ENCODE measurements around the gene ZNF783.
"Not testable (repeated sequence)": the region's sequence is repeated elsewhere in the genome, so short reads cannot be mapped to it uniquely, and the experiment has no call there.

ZNF783 gene

DNA sequence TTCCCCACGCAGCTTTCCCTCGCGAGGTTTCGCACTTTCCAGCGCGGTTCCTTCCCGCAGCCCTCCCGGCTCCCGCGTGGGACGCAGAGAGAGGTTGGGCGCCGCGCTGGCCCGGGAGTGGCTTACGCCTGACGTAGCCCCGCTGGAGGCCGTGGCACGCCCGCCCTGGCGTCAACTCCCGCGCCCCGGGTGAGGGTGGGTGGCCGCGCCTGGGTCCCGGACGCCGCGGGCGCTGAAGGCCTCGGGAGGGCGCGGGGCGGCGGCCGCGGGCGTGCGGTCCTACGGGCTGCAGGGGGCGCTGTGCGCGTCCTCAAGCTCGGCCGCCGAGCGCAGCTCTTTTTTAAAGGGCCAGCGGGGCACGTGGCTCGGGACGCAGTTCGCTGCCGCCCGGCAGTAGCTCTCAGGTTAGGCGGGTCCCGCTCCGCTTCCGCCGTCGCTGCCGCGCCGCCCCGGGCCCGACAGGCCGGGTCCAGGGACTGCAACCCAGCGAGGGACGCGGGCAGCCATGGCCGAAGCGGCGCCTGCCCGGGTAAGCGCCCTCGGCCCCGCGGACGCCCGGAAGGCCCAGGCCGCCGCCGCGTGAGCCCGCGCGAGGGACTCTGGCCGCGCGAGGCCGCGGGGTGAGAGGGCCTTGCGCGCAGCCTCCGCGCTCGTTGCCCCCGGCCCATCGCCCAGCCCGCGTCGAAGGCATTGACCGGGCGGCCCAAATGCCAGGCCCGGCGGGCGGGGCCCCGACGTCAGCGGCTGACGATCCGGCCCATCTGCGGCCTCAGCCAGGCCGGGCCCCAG, at the start of gene ZNF783:
Gene ZNF783, plus strand, starts transcription at position 368 of the 789 bp plus-strand sequence. Its CDS starts 138 bp downstream, at position 506.
- DNase-seq = peak; percentile 88

GRCh38 chr7:149214020-149214720, 47.8 kb upstream of the ZNF783 start:
- no peak for DNase-seq

DNA sequence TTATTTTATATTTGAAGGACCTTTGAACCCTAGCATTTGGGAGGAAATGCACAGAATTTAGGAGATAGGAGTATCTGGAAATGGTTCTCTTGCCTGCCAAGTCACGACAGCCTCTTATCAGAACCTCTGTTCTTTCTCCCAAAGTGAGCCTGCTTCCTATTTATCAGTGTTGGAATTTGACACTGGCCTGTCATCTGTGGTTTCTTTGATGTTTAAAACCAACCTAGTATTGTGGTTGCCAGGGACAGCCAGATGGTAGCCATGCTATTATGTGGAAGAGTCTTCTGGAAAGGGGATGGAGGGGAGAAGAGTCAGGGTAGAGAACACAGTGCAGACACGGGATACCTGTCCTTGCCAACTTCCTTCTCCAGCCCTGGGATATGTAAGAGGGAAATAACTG, 45.6 kb upstream of the ZNF783 start:
- no peak for DNase-seq

- DNase-seq = no peak
These were observed 44.4 kb upstream of the ZNF783 start for GRCh38 chr7:149217570-149217969.

DNA sequence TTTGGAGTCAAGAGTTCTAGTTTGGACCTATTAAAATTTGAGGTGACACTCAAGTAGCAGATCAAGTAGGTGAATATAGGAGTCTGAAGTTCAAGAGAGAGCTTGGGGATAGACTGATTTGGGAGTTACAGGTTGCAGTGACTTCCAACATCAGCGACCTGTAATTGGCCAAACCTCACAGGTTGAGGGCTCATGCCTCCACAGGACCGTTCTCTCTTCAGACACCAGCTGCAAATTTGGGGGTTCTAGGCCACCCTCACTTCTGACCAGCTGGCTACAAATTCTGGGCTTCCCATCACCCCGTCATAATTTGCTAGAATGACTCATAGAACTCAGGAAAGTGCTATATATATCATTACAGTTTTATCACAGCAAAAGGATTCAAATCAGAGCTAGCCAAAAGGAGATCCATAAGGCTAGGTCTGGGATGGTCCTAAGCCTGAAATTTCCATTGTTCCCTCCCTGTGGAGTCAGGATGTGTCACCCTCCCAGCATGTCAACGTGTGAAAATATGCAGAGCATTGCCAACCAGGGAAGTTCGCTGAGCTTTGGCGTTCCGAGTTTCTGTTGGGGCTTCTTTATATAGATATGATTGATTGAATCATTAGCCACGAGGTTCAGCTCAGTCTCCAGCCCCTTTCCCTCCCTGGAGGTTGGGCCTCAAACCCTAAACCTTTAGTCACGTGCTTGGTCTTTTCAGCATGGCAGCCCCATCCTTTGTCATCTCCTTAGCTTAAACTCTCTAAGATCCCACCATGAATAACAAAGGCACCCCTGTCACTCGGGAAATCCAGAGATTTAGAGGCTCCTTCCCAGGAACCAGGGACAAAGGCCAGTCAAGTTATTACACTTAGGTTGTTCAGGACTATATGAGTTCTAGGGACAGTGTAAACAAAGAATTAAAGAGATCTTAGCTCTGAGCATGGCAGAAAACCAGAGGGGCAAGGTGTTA, 43.3 kb upstream of the ZNF783 start:
- DNase-seq = no peak

DNA sequence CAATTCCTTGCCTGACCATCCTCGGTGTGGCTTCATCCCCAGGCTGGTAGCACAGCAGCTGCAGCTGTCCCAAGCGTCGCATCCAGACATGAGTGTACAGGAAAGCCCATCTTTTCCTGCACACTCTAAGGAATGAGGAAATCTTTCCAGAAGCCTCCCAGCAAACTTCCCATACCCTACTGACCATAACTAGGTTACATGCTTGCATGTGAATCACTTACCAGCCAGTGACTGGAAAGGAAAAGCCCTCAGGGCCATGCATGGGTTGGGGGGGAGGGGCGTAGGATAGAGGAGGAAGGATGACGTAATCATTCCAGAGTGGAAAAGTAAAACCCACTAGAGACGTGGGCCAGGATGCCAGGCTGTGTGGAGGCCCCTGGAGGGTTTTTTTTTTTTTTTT, 41.5 kb upstream of the ZNF783 start:
- no peak for DNase-seq

GRCh38 chr7:149223176-149223575, 38.8 kb upstream of the ZNF783 start:
- DNase-seq = no peak

DNA sequence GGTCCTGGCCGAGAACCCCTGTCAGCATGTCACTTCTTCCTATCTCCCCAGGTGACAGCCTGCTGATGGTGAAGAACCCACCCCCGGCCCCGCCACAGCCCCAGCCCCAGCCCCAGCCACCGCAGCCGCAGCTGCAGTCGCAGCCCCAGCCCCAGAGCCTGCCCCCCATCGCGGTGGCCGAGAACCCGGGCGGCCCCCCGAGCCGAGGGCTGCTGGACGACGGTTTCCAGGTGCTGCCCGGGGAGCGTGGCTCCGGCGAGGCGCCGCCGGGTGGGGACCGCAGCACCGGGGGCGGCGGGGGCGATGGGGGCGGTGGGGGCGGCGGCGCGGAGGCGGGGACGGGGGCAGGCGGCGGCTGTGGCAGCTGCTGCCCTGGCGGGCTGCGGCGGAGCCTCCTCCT, 38.2 kb upstream of the ZNF783 start:
- no peak for DNase-seq

- DNase-seq = no peak
These were observed 37.6 kb upstream of the ZNF783 start for GRCh38 chr7:149224352-149224751.

DNA sequence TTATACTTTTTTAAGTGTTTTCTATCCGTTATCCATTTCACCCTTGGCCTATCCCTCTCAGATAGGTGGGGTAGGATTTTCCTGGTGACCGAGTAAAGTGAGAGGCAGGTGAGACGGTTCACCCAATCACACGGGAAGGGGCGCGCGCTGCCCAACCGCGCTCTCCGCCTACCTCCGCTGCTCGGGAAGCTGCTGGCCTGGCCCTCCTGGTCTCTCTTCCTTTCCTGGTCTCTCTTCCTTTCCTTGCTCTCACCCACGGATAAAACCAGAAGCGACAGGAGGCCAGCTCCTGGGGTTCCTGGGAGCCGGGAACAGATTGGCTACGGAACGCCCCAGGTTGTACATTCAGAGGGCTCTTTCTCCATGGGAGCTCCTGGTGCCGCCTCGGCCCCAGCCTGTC, 36.9 kb upstream of the ZNF783 start:
- no peak for DNase-seq

DNA sequence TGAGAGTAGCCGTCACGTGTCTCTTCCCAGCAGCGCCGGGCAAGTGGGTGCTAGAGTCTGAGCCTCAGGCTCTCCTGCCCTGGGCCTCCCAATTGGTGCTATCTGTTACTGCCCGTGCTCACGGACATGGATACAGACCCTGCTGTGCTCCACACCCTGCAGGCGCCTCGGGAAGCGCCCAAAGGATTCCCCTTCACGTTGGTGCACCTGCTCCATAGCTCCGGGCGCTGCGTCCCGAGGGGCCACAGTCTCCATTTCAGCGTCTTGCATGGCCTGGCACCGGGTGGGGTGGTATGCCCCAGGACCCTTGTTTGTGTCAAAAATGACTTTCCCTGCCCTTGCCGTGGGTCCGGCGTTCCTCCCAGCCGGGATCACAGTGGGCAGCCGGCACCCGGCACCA, 36.3 kb upstream of the ZNF783 start:
- DNase-seq = no peak

GRCh38 chr7:149226366-149226765, 35.6 kb upstream of the ZNF783 start:
- not testable (repeated sequence) for DNase-seq

GRCh38 chr7:149226840-149227494, 35.0 kb upstream of the ZNF783 start:
- no peak for DNase-seq

DNA sequence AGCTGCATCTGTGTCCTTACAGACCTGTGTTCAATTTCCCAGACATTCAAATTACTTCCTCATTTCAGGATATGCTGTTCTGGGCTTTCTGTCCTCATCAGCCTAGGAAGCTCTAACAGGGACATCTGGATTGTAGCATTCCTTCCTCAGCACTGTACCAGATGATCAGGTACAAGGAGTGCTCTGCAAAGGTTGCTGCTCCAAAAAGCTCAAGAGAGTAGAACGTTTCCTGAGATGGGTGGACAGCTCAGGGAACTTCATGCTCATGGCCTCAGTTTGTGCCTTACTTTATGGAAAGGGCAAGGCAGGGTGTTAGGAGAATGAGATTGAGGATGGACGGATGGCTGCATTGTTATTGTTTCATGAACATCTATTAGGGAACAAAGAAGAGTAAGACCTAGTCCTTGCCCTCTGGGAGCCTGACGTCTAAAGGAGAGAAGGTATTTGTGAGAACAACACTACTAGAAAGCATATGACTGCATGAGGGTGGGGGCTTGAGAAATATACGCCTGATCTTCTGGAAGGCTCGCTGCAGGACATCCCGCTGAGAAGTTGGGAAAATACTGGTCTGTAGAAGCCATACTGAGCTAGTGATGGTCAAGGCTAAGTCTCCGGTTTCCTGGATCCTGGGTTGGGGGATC, 33.0 kb upstream of the ZNF783 start:
- DNase-seq = no peak

DNA sequence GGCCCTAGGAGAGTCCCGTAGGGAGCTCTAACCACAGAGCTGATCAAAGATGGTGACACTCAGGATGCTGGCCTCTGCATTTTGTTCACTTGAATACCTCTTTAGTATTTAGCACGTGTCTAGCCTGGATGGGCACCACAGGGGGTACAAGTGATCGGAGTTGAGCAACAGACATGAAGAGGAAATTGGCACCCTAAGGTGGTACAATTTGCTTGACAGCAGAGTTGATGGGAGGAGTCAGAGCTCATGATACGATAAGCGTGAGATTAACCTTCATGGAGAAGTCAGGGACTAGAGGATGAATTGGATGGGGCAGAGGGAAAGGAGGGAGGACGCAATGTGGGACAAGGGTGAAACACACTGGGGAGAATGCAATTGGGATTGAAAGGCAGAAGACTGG, 32.5 kb upstream of the ZNF783 start:
- no peak for DNase-seq

DNA sequence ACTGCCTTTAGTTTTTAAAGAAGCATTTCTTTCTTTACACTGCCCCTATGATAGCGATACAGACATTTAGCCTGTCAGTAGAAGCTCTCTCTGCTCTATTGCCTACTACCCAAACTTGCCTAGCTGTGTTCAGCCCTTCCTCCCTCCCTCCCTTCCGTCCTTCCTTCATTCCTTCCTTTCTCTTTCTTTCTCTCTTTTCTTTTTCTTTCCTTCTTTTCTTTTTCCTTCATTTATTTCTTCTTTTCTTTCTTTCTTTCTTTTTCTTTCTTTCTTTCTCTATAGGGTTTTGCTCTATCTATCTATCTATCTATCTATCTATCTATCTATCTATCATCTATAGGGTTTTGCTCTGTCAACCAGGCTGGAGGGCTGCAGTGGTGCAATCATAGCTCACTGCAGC, 29.6 kb upstream of the ZNF783 start:
- DNase-seq = no peak

- not testable (repeated sequence) for DNase-seq
These were observed 28.3 kb upstream of the ZNF783 start for GRCh38 chr7:149233655-149234204.

DNA sequence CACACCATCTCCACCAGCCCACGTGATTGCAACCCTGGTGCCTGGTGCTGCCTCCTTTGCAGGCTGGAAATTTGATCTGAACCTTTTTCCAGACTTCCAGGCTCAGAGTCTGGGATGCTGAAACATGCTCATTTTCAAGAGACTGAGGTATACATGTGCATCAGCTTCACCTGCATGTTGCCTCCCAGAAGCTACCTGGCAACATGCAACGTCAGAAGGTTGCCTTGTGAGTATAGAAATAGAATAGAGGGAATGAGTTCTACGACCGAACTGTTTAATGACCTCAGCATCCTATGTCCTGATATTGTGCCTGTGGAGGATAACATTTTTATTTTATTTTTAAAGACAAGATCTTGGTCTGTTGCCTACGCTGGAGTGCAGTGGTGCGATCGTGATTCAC, 24.5 kb upstream of the ZNF783 start:
- DNase-seq = no peak

- DNase-seq = no peak
These were observed 23.9 kb upstream of the ZNF783 start for GRCh38 chr7:149238051-149238450.

DNA sequence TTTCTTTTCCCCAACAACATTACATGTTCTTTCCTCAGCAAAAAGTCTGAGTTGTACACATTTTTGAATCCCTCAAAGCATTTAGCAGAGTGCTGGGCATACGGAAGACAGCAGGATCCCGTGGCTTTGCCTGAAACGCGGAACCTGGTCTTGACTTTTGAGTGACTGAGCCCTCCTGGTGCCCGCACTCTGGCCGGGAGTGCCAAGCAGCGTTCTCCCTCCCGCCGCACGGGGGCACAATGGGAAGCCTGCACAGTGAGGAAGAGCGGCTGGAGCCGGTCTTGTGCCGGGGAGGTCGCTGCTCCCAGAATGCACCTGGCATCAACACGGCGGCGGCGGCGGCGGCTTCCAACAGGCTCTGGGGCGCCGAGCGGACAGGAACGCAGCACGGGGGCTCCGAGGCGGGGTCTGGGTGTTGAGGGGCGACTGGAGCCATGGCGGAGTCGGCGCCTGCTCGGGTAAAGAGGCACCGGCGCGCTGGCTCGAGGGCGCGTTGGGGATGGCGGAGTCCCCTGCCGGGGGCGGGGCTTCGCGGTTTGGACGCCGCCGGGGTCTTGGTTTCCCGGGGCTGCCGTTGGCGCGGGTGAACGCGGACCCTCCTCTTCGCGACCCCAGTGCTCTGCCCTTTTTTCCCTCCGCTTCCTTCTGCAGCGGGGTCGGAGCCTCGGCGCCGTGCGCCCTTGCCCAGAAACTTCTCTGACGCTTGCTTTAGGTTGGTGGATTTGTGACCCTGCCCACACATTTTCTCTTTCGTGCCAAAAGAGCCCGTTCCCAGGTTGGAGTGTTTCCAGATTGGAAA, 22.5 kb upstream of the ZNF783 start, which contains the start of gene ZNF212:
Gene ZNF212, plus strand, starts transcription at position 307 of the 799 bp plus-strand sequence. Its CDS starts 128 bp downstream, at position 435.
- peak; percentile 93 for DNase-seq

DNA sequence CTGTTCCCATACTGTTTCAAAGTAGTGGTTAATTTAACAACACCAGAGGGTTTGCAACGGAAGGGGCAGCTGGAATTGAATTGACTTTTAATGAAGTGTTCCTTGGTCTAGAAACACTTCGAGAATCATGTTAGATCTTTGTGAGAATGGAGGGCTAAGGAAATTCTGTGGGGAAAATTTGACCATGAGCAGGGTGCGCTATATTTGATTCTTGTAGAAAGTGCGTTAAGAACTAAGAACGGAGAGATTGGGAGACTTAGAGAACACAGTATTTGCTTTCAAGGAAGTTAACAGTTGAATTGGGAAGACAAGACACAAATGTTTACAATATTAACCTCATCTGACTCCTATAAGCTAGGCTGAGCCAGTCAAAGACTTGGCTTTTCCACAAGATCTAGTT, 21.4 kb upstream of the ZNF783 start:
- no peak for DNase-seq

Data from stimulated activated CD4-positive, alpha-beta T cell treated with anti-CD3 and anti-CD28 coated beads, Interleukin-15, amount 100 ng/mL, for 24 hours (primary cell).